PC-3 (cell line): ENCODE data around the gene DPH3. TPM values are rescaled to one million over a fixed set of nuclear protein-coding genes. Genes with fewer than 3 reads are reported as not detected.

Source experiments
- ATAC-seq: fragments of 200-7000 bp; cut with Tn5 transposase; 2 replicates; pipeline ENCODE4 v1.9.1; 2020; ENCODE audit warnings: mild to moderate bottlenecking, moderate library complexity
- BruUV-seq: library from RNA; stranded (reverse); fragments of 400-500 nt; replicated peaks from 2 replicates; lab custom pipeline; 2021; lab: Mats Ljungman, UMichigan
- CTCF ChIA-PET: fragments of 300-600 bp; sonication (Branson Sonifier 250); formaldehyde crosslinking; loops from one replicate; lab custom pipeline; 2022; ENCODE audit warnings: antibody characterized with exemption; lab: Charles Lee
- POLR2A ChIA-PET: fragments of 300-600 bp; sonication (Branson Sonifier 250); formaldehyde crosslinking; loops from one replicate; lab custom pipeline; 2022; ENCODE audit warnings: antibody characterized with exemption; ENCODE audit not compliant: unreplicated experiment; lab: Charles Lee
- DNase-seq: peaks from one replicate; pipeline ENCODE4 v3.0.0-alpha.2; 2015
- H2AFZ ChIP-seq: fragments of 300-600 bp; sonication (generic); 2 replicates; pipeline ENCODE4 v1.6.0; 2016; ENCODE audit warnings: antibody characterized with exemption, low read length
- H3F3A ChIP-seq: fragments of 300-600 bp; sonication (generic); one replicate; pipeline ENCODE4 v1.6.0; 2017; ENCODE audit warnings: antibody characterized with exemption, low read length, control low read depth, mild to moderate bottlenecking; ENCODE audit not compliant: unreplicated experiment
- H3K27ac ChIP-seq: fragments of 300-600 bp; sonication (generic); 2 replicates; pipeline ENCODE4 v1.5.1; 2016; ENCODE audit warnings: mild to moderate bottlenecking, low read length
- H3K27me3 ChIP-seq: fragments of 300-600 bp; sonication (generic); 2 replicates; pipeline ENCODE4 v1.6.1; 2016; ENCODE audit warnings: low read length, mixed read lengths
- H3K36me3 ChIP-seq: fragments of 300-600 bp; sonication (generic); 2 replicates; pipeline ENCODE4 v1.6.1; 2016; ENCODE audit warnings: low read depth, mixed run types, low read length, mixed read lengths
- H3K4me1 ChIP-seq: fragments of 300-600 bp; sonication (generic); 2 replicates; pipeline ENCODE4 v1.5.1; 2016; ENCODE audit warnings: low read length; ENCODE audit not compliant: insufficient read depth
- H3K4me2 ChIP-seq: fragments of 300-600 bp; sonication (generic); 2 replicates; pipeline ENCODE4 v1.6.0; 2016; ENCODE audit warnings: low read length
- H3K4me3 ChIP-seq: fragments of 300-600 bp; sonication (generic); 2 replicates; pipeline ENCODE4 v1.5.1; 2016; ENCODE audit warnings: mild to moderate bottlenecking, low read length, mixed read lengths
- H3K79me2 ChIP-seq: fragments of 300-600 bp; sonication (generic); 2 replicates; pipeline ENCODE4 v1.6.1; 2017; ENCODE audit warnings: low read length, mixed read lengths
- H3K9ac ChIP-seq: fragments of 300-600 bp; sonication (generic); 2 replicates; pipeline ENCODE4 v1.6.0; 2016; ENCODE audit warnings: mild to moderate bottlenecking, low read length
- H3K9me2 ChIP-seq: fragments of 300-600 bp; sonication (generic); replicated peaks from 2 replicates; pipeline ENCODE4 v1.6.1; 2016; ENCODE audit warnings: mixed run types, low read length, mixed read lengths
- H3K9me3 ChIP-seq: fragments of 300-600 bp; sonication (generic); 2 replicates; pipeline ENCODE4 v1.6.1; 2016; ENCODE audit warnings: low read length, mixed read lengths
- H4K20me1 ChIP-seq: fragments of 300-600 bp; sonication (generic); 2 replicates; pipeline ENCODE4 v1.6.1; 2016; ENCODE audit warnings: low read length, mixed read lengths
- EZH2 ChIP-seq: fragments of 300-600 bp; sonication (generic); IDR thresholded peaks from one replicate; pipeline ENCODE4 v1.6.1; 2017; ENCODE audit warnings: antibody characterized with exemption, mild to moderate bottlenecking, low read length; ENCODE audit not compliant: unreplicated experiment
- EZH2phosphoT487 ChIP-seq: fragments of 300-600 bp; sonication (generic); IDR thresholded peaks from 2 replicates; pipeline ENCODE4 v1.6.1; 2018; ENCODE audit warnings: mild to moderate bottlenecking, antibody characterized with exemption, low read length, borderline replicate concordance
- intact Hi-C: fragments of 100-400 bp; cut with micrococcal nuclease; formaldehyde crosslinking; loops from 2 replicates; pipeline ENCODE4 v1.9.0; 2023
- total RNA-seq: library from RNA; depleted of rRNA; stranded (reverse); fragments of >200 nt; gene quantifications from 2 replicates; pipeline ENCODE4 v1.2.3, GENCODE V29; 2014
- TF ChIP-seq, protein P1 (sequence below): fragments of 300-600 bp; sonication (generic); conservative IDR thresholded peaks from 2 replicates; pipeline ENCODE4 v1.5.1; 2017; ENCODE audit warnings: antibody characterized with exemption, low read depth, mild to moderate bottlenecking, low read length

Gene DPH3
- total RNA-seq, 1 experiment from 2014 or later = 10.2 TPM

DNA sequence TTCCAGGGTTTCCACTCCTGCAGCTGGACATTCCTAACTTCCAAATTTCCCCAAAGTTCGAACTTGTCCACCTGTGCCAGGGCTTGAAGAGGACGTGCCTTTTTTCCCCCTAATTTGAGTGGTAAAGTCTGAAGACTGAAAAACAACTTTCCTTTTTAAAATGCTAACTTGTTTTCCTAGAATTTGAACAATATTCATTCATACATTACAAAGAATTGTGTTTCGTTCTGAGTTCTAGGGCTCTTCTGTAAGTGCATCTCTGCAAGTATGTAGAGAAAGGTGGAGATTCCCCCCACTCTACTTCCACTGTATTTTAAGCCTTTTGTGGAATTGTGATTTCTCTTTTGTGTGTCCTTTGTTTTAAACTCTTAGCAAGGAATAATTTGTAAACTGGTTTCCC, 9.4 kb downstream of the DPH3 start:
- peaks cover 9% of the 10 kb centered on the region for H3K36me3 ChIP-seq
- CTCF ChIA-PET = no interaction called here
- TF ChIP-seq EZH2 (no peak), EZH2phosphoT487 (no peak)
- TF ChIP-seq, protein P1, sequence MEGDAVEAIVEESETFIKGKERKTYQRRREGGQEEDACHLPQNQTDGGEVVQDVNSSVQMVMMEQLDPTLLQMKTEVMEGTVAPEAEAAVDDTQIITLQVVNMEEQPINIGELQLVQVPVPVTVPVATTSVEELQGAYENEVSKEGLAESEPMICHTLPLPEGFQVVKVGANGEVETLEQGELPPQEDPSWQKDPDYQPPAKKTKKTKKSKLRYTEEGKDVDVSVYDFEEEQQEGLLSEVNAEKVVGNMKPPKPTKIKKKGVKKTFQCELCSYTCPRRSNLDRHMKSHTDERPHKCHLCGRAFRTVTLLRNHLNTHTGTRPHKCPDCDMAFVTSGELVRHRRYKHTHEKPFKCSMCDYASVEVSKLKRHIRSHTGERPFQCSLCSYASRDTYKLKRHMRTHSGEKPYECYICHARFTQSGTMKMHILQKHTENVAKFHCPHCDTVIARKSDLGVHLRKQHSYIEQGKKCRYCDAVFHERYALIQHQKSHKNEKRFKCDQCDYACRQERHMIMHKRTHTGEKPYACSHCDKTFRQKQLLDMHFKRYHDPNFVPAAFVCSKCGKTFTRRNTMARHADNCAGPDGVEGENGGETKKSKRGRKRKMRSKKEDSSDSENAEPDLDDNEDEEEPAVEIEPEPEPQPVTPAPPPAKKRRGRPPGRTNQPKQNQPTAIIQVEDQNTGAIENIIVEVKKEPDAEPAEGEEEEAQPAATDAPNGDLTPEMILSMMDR = no peak
- intact Hi-C loops = no loop called here
- no peaks in the 10 kb centered on the region for H3K79me2 ChIP-seq
- H3K4me2 ChIP-seq = no peak overlapping the region
- no peaks in the 10 kb centered on the region for H3K27me3 ChIP-seq
- ATAC-seq (no peak), DNase-seq (no peak)
- POLR2A ChIA-PET = no interaction called here
- H4K20me1 ChIP-seq = no peaks in the 10 kb centered on the region
- no peak overlapping the region for H2AFZ ChIP-seq
- H3K9ac ChIP-seq = no peak overlapping the region
- no peak overlapping the region for H3K4me3 ChIP-seq
- BruUV-seq = no TSS peak
- H3K27ac ChIP-seq = no peak overlapping the region
- H3K4me1 ChIP-seq = no peaks in the 10 kb centered on the region
- no peaks in the 10 kb centered on the region for H3K9me2 ChIP-seq
- no peaks in the 10 kb centered on the region for H3K9me3 ChIP-seq
- no peaks in the 10 kb centered on the region for H3F3A ChIP-seq

DNA sequence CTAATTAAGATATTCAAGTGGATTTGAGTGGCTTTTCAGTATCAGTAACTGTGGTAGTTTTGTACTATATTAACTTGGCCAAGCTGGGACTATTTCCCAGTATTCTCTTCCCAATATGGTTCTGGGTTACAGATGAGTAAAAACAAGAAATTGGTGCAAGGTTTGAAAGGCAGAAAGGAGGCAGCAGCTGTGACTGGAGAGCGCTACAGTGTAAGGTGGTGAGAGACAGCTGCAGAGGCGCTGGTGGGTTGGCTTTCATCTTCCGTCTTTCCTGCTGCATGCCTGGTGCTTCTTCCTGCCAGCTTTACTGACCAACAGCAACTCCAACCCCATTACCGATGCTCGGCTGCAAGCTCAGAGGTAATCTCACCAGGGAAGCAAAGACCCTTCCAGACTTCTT, 9.8 kb downstream of the DPH3 start:
- no peaks in the 10 kb centered on the region for H3K79me2 ChIP-seq
- no TSS peak for BruUV-seq
- H3K9ac ChIP-seq = no peak overlapping the region
- H3F3A ChIP-seq = no peaks in the 10 kb centered on the region
- H3K36me3 ChIP-seq = peaks cover 5% of the 10 kb centered on the region
- no peaks in the 10 kb centered on the region for H3K27me3 ChIP-seq
- TF ChIP-seq EZH2 (no peak), EZH2phosphoT487 (no peak)
- TF ChIP-seq, protein P1 = no peak
- no peaks in the 10 kb centered on the region for H3K9me2 ChIP-seq
- DNase-seq (no peak), ATAC-seq (no peak)
- no peak overlapping the region for H3K27ac ChIP-seq
- ChIA-PET POLR2A (no interaction called here), CTCF (no interaction called here)
- H3K9me3 ChIP-seq = no peaks in the 10 kb centered on the region
- intact Hi-C loops = no loop called here
- H3K4me1 ChIP-seq = no peaks in the 10 kb centered on the region
- H3K4me3 ChIP-seq = no peak overlapping the region
- no peak overlapping the region for H2AFZ ChIP-seq
- H3K4me2 ChIP-seq = no peak overlapping the region
- no peaks in the 10 kb centered on the region for H4K20me1 ChIP-seq

GRCh38 chr3:16253601-16254000, 11.1 kb downstream of the DPH3 start:
- no peak overlapping the region for H3K9ac ChIP-seq
- ChIA-PET POLR2A (no interaction called here), CTCF (no interaction called here)
- no peak for TF ChIP-seq EZH2
- TF ChIP-seq, protein P1 = no peak
- TF ChIP-seq EZH2phosphoT487 = no peak
- H3K9me2 ChIP-seq = no peaks in the 10 kb centered on the region
- no peaks in the 10 kb centered on the region for H3K9me3 ChIP-seq
- no peak overlapping the region for H3K4me2 ChIP-seq
- H3K4me3 ChIP-seq = no peak overlapping the region
- intact Hi-C loops = no loop called here
- H3F3A ChIP-seq = no peaks in the 10 kb centered on the region
- no peaks in the 10 kb centered on the region for H3K79me2 ChIP-seq
- no peaks in the 10 kb centered on the region for H3K36me3 ChIP-seq
- H3K27ac ChIP-seq = no peak overlapping the region
- no peaks in the 10 kb centered on the region for H3K27me3 ChIP-seq
- DNase-seq (no peak), ATAC-seq (no peak)
- no peaks in the 10 kb centered on the region for H4K20me1 ChIP-seq
- no TSS peak for BruUV-seq
- H2AFZ ChIP-seq = no peak overlapping the region
- no peaks in the 10 kb centered on the region for H3K4me1 ChIP-seq
